Lower leg skin (tissue), 4 donors: ENCODE data around the gene FRAS1. TPM values are rescaled to one million over a fixed set of nuclear protein-coding genes. Genes with fewer than 3 reads are reported as not detected.

Source experiments
- DNase-seq, 2 donors: peaks; one replicate each; pipeline ENCODE4 v3.0.0-alpha.2; 2019; ENCODE audit warnings: low spot score in 2 of 2
- H3K4me3 ChIP-seq: fragments of 200-600 bp; sonication (generic); 2 replicates; pipeline ENCODE4 v1.5.1; 2017; ENCODE audit warnings: mild to moderate bottlenecking, low read depth; ENCODE audit not compliant: poor library complexity, severe bottlenecking
- POLR2A ChIP-seq, 2 donors: fragments of 450-650 bp; IDR thresholded peaks; one replicate each; pipeline ENCODE4 v1.6.1; 2016 to 2017; ENCODE audit warnings: antibody characterized with exemption in 2 of 2, mild to moderate bottlenecking in 1 of 2, moderate library complexity in 1 of 2
- WGBS, 2 donors: methylation state at CpG; one replicate each; pipeline ENCODE4 v1.1.5; 2018; 5-methylcytosine and 5-hydroxymethylcytosine counted together
- intact Hi-C: fragments of 100-400 bp; cut with DNase I; formaldehyde crosslinking; loops from one replicate; pipeline ENCODE4 v1.15.0; 2023; ENCODE audit warnings: low total_unique reads
- total RNA-seq, 4 donors: library from RNA; depleted of rRNA; stranded (reverse); fragments of >200 nt; gene quantifications; one replicate each; pipeline ENCODE4 v1.1.0, GENCODE V29; 2016
- TF ChIP-seq, protein P1 (sequence below), 3 donors: fragments of 450-650 bp; IDR thresholded peaks; one replicate each; pipeline ENCODE4 v1.5.1; 2016; ENCODE audit warnings: antibody characterized with exemption in 3 of 3, mild to moderate bottlenecking in 3 of 3, moderate library complexity in 2 of 3

FRAS1 gene
- total RNA-seq, 4 donors from 2014 or later, result 0.83 to 5.3 (median 3.0) TPM

DNA sequence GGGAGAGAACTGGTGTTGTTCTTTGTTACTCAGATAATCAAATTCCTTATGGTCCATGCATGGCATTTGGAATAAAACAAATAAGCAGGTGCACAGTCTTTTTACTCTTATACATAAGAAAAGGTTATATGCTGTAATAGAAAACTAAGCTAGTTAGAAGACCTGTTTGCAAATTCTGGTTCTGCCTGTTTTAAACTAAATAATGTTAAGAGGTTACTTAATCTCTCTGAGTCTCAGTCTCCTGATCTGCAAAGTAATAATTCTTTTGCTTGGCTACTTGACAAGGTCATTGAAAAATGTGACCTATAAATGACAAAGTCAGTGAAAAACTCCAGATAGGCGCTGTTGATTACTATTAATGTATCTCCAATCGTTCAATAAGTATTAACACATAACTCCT, 451.9 kb downstream of the FRAS1 start:
- TF ChIP-seq, protein P1, sequence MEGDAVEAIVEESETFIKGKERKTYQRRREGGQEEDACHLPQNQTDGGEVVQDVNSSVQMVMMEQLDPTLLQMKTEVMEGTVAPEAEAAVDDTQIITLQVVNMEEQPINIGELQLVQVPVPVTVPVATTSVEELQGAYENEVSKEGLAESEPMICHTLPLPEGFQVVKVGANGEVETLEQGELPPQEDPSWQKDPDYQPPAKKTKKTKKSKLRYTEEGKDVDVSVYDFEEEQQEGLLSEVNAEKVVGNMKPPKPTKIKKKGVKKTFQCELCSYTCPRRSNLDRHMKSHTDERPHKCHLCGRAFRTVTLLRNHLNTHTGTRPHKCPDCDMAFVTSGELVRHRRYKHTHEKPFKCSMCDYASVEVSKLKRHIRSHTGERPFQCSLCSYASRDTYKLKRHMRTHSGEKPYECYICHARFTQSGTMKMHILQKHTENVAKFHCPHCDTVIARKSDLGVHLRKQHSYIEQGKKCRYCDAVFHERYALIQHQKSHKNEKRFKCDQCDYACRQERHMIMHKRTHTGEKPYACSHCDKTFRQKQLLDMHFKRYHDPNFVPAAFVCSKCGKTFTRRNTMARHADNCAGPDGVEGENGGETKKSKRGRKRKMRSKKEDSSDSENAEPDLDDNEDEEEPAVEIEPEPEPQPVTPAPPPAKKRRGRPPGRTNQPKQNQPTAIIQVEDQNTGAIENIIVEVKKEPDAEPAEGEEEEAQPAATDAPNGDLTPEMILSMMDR (IDR thresholded peaks at IDR 0.05), result no peak
- no peak for TF ChIP-seq POLR2A (IDR thresholded peaks at IDR 0.05)
- no peak overlapping the region for H3K4me3 ChIP-seq
- 48 to 79% methylated on average over 2 of the region's 2 CpGs for WGBS, 2 donors
- intact Hi-C loops, result no loop called here
- no peak for DNase-seq

DNA sequence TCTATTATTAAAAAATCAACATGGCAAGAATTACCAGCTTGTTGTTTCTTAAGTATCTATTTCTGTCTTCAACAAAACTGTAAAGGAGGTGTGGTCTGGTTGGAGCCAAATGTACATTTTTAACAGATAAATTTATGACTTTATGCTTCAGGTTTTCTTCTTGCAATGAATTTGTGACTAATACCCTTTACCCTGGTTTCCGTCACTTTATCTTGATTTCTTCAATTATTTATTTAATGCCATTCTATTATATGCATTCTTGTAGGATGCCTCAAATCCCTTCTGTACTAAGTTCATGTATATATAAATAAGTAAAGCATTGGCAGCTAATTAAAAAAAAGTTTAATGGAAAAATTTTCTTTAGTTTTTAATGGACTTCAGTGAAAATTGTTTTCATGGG, 453.0 kb downstream of the FRAS1 start:
- intact Hi-C loops, result loop anchor here (10.0 kb wide), 1 partner anchor 545 kb away; no protein-coding TSS in a partner anchor

DNA sequence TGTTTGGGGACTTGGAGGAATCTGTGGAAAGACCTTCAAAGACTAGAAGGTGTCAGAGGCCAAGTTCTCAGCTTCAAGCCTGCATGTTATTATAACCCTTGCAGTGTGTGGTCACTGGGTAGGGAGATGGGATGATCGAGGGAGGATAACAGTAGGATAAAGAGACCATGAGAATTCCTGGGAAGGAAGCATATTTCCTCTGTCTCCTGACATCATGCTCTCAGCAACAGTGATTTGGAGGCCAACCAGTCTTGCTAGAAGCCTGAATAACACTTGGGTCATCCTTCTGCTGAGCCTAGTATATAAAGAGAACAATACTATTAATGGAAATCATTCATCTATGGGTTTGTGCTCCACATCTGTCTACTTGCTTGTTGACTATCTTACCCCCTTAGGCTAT, 453.6 kb downstream of the FRAS1 start:
- TF ChIP-seq, protein P1 (IDR thresholded peaks at IDR 0.05), result no peak
- no peak for TF ChIP-seq POLR2A (IDR thresholded peaks at IDR 0.05)
- WGBS, 2 donors, result 0 to 25% methylated on average over 1 of the region's 1 CpG
- no peak for DNase-seq
- intact Hi-C loops, result loop anchor here (10.0 kb wide), 1 partner anchor 546 kb away; no protein-coding TSS in a partner anchor
- H3K4me3 ChIP-seq, result no peak overlapping the region

More for the DNA sequence above, 453.0 kb downstream of the FRAS1 start:
- WGBS, 2 donors, result 0 to 63% methylated on average over 1 of the region's 1 CpG
- DNase-seq, result no peak
- H3K4me3 ChIP-seq, result no peak overlapping the region
- no peak for TF ChIP-seq POLR2A (IDR thresholded peaks at IDR 0.05)
- TF ChIP-seq, protein P1 (IDR thresholded peaks at IDR 0.05), result no peak

DNA sequence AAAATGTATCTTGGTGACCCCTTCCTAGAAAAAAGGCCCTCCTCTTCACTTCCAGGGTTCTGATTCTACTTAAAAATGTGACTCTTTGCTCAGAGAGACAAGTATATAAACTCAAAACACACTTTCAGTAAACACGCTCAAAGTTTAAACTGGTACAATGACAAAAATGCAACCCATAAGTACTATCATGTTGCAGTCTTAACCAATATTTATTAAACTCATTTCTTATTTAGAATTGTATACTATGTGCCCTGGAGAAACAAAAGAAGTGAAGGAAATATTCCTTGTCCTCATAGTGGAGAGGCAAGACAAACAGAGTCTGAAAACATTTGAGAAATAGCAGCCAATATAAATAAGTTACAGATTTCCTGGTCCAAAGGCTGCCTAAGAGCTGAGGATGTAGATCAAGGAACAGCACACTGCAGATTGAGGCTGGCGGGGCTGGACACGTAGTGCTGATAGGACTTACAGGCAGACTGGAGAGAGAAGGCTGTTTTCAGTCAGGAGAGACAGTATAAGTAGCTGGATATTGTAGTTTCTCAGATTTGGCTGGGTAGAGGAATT, 455.3 kb downstream of the FRAS1 start:
- WGBS, 2 donors, result 76 to 88% methylated on average over 3 of the region's 3 CpGs

DNA sequence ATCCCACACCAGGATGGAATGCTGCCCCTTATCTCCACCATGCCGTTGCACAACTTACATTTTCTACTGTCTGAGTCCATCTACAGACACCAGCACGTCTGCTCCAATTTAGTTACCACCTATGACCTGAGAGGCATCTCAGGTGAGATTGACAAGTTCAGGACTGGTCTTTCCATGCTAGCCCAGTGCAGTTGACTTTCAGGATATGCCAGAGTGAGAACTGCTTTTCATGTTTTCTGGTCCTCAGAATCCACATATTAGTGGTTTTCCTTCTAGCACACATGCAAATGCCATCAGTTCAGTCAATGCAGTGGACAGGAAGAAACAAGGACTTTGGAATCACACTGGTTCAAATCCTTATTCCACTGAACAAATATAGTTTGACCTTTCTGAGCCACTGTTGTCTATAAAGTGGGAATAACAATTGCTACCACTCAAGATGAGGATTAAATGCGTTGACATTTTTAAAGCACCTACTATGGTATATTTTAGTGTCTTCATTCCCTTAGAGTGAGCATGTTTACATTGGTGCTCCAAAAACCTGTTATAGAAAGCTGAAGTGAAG, 456.4 kb downstream of the FRAS1 start:
- no peak for DNase-seq
- TF ChIP-seq, protein P1 (IDR thresholded peaks at IDR 0.05), result no peak
- no peak for TF ChIP-seq POLR2A (IDR thresholded peaks at IDR 0.05)
- intact Hi-C loops, result loop anchor here (10.0 kb wide), 1 partner anchor 549 kb away; no protein-coding TSS in a partner anchor
- H3K4me3 ChIP-seq, result no peak overlapping the region
- 89 to 90% methylated on average over 3 of the region's 3 CpGs for WGBS, 2 donors

More for the DNA sequence above, 455.3 kb downstream of the FRAS1 start:
- TF ChIP-seq, protein P1 (IDR thresholded peaks at IDR 0.05), result no peak
- TF ChIP-seq POLR2A (IDR thresholded peaks at IDR 0.05), result no peak
- no peak for DNase-seq
- H3K4me3 ChIP-seq, result no peak overlapping the region
- intact Hi-C loops, result loop anchor here (10.0 kb wide), 1 partner anchor 548 kb away; no protein-coding TSS in a partner anchor
